NCI-H146 (cell line): ENCODE data around the gene CD96.
"Not testable (repeated sequence)": the region's sequence is repeated elsewhere in the genome, so short reads cannot be mapped to it uniquely, and the experiment has no call there.

Source experiments
- DNase-seq: peaks from one replicate; lab custom pipeline; 2025; lab: John Stamatoyannopoulos, UW

The CD96 gene

GRCh38 chr3:111627092-111627491 lies 85.1 kb downstream of the CD96 start:
- no peak for DNase-seq

DNA sequence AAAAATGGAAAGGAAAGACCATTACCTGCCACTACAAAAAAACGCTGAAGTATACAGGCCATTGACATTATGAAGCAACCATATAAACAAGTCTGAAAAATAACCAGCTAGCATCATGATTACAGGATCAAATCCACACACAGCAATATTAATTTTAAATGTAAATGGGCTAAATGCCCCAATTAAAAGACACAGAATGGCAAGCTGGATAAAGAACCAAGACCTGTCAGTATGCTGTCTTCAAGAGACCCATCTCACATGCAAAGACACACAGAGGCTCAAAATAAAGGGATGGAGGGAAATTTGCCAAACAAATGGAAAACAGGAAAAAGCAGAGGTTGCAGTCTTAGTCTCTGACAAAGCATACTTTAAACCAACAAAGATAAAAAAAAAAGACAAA lies 87.0 kb downstream of the CD96 start:
- not testable (repeated sequence) for DNase-seq

DNA sequence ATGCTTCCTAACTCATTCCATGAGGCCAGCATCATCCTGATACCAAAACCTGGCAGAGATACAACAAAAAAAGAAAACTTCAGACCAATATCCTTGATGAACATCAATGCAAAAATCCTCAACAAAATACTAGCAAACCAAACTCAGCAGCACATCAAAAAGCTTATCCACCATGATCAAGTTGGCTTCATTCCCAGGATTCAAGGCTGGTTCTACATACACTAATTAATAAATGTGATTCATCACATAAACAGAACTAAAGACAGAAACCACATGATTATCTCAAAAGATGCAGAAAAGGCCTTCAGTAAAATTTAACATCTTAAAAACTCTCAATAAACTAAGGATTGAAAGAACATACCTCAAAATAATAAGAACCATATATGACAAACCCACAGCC lies 88.6 kb downstream of the CD96 start:
- not testable (repeated sequence) for DNase-seq

- no peak for DNase-seq
Observed at GRCh38 chr3:111635403-111635802, 93.4 kb downstream of the CD96 start.

GRCh38 chr3:111636366-111636885 lies 94.4 kb downstream of the CD96 start:
- peak; percentile 46 for DNase-seq

DNA sequence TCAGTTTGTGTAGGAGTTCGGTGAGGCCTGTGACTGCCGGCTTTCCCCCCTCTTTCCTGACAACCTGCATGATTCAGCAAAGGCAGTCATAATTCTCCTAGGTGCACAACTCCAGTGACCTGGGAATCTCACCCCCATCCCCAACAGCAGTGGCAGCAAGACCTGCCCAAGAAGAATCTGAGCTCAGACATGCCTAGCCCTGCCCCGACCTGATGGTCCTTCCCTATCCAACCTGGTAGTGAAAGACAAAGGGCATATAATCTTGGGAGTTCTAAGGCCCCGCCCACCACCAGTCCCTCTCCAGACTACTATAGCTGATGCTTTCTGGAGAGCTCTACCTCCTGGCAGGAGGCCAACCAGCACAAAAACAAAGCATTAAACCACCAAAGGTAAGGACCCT lies 97.3 kb downstream of the CD96 start:
- DNase-seq: no peak

- no peak for DNase-seq
Observed at GRCh38 chr3:111648991-111649579, 107.1 kb downstream of the CD96 start.

DNA sequence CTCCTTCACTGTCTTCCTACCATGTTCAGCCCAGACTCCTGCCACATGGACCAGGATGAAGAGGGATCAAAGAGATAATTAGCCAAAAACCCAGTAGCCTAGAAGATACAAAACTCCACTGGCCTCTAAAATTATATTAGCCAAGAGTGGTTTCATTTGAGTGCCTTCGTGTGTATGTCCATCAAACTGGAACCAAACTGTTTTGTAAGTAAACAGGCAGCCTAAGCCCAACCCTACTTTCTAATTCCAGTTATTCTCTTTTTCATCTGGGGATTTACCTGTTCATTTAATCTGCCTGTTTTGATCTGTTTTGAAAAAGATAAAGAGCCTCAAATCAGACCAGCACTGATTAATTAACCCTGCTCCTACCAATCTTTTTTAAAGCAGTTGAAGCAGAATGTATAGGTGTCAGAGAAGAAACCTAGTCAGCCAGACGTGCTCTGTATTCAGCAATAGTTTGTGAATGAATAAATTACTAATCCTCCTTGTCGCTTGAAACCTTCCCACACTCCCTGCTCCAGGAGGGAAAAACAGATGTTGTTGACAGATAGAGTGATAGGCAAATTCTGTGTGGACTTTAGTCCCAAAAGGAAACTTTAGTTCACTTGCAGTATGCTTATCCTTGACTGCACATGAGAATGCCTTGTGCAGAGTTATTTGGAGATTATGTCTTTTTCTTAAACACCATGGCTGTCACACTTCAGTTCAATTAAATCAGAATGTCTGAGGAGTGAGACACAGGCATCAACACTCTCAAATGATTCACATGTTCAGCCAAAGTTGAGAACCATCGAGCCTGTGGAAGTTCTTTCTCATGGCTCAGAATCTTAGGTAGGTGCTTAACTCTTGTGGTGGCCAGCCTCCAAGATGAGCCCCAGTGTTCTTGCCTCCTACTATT lies 108.6 kb downstream of the CD96 start:
- no peak for DNase-seq

GRCh38 chr3:111652492-111653180 lies 110.6 kb downstream of the CD96 start:
- DNase-seq: no peak

GRCh38 chr3:111653766-111654165 lies 111.8 kb downstream of the CD96 start:
- no peak for DNase-seq

GRCh38 chr3:111662012-111662411 lies 120.0 kb downstream of the CD96 start:
- no peak for DNase-seq

GRCh38 chr3:111662907-111663306 lies 120.9 kb downstream of the CD96 start:
- no peak for DNase-seq

- no peak for DNase-seq
Observed at GRCh38 chr3:111666041-111666735, 124.2 kb downstream of the CD96 start.

- no peak for DNase-seq
Observed at GRCh38 chr3:111667170-111667569, 125.2 kb downstream of the CD96 start.

GRCh38 chr3:111667621-111668239 lies 125.7 kb downstream of the CD96 start:
- DNase-seq: no peak

- no peak for DNase-seq
Observed at GRCh38 chr3:111668326-111668725, 126.3 kb downstream of the CD96 start.

GRCh38 chr3:111668888-111669488 lies 127.0 kb downstream of the CD96 start:
- DNase-seq: peak; percentile 83

DNA sequence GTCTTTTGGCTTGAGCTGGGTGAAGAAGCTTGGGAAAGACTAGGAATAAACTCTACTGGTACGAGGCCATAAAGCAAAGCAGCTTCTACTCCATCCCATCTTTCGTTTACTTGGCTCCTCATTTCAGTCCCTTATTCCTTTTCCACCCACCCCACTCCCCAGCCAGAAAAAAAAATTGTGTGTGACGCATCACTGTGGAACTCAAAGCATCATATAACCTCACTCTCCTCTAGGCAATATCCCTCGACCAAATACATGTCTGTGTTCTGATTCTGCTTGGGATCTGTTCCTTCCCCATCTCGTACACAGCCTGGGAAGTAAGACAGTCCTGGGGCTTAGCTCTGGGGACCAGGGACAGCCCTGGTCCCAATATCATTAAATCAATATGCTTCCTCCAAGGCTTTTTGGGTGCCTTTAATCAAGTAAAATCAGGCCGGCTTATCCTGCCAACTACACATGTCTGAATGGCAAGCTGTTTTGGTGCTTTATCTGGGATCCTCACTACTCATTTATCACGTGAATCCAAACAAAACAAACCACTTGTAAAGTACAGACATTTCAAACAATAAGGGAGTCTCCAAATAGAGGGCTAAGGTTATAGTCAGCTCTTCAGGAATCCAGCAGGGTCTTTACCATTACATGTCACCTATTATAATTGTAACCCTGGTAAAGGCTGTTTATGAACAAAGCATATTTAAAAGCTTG lies 128.1 kb downstream of the CD96 start:
- DNase-seq: no peak

- DNase-seq: not testable (repeated sequence)
Observed at GRCh38 chr3:111672461-111672860, 130.5 kb downstream of the CD96 start.

- DNase-seq: peak; percentile 59
Observed at GRCh38 chr3:111675846-111676210, 133.8 kb downstream of the CD96 start.
